ENCODE data around the gene USP17L21.
"Not testable (repeated sequence)": the region's sequence is repeated elsewhere in the genome, so short reads cannot be mapped to it uniquely, and the experiment has no call there.

The USP17L21 gene, protein sequence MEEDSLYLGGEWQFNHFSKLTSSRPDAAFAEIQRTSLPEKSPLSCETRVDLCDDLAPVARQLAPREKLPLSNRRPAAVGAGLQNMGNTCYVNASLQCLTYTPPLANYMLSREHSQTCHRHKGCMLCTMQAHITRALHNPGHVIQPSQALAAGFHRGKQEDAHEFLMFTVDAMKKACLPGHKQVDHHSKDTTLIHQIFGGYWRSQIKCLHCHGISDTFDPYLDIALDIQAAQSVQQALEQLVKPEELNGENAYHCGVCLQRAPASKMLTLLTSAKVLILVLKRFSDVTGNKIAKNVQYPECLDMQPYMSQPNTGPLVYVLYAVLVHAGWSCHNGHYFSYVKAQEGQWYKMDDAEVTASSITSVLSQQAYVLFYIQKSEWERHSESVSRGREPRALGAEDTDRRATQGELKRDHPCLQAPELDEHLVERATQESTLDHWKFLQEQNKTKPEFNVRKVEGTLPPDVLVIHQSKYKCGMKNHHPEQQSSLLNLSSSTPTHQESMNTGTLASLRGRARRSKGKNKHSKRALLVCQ

DNA sequence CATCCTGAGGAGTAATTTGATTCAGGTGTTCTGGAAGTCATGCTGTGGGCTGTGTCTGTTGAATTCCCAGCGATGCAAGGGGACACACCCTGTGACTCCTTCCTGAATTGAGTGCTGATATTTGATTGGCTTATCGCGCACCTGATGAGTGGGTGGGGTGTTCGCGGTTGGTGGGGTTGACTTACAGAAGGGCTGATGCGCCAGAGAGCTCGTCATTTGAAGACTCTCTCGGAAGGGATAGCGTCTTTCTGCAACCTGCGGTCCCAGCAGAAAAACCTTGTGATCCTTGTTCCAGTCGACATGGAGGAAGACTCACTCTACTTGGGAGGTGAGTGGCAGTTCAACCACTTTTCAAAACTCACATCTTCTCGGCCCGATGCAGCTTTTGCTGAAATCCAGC, at the start of gene USP17L21:
USP17L21 (plus strand) TSS at position 301 of the 400 bp plus-strand sequence; CDS start at position 301, 0 bp downstream.
- DNase-seq = not testable (repeated sequence)

DNA sequence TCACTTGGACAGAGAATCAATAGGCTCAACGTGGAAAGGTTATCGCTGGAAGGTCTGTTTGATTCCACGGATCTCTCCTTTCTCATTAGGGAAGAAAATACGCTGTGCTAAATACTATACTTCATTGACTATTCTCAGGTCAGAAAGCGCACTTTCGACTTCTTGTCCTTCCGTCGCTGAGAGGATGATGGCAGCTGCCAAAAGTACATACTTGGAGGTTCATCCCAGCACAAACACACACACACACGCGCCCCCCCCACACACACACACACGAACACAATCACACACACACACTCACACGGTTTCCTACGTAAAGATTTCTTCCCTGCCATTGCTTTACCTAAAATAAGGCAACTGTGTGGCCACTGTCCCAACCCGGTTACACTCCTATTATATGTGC, 48.0 kb upstream of the USP17L21 start:
- not testable (repeated sequence) for DNase-seq

DNA sequence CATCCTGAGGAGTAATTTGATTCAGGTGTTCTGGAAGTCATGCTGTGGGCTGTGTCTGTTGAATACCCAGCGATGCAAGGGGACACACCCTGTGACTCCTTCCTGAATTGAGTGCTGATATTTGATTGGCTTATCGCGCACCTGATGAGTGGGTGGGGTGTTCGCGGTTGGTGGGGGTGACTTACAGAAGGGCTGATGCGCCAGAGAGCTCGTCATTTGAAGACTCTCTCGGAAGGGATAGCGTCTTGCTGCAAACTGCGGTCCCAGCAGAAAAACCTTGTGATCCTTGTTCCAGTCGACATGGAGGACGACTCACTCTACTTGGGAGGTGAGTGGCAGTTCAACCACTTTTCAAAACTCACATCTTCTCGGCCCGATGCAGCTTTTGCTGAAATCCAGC, 47.6 kb upstream of the USP17L21 start, which contains the start of gene USP17L11:
USP17L11 (plus strand) TSS at position 301 of the 400 bp plus-strand sequence; CDS start at position 301, 0 bp downstream.
- not testable (repeated sequence) for DNase-seq

DNA sequence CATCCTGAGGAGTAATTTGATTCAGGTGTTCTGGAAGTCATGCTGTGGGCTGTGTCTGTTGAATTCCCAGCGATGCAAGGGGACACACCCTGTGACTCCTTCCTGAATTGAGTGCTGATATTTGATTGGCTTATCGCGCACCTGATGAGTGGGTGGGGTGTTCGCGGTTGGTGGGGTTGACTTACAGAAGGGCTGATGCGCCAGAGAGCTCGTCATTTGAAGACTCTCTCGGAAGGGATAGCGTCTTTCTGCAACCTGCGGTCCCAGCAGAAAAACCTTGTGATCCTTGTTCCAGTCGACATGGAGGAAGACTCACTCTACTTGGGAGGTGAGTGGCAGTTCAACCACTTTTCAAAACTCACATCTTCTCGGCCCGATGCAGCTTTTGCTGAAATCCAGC, 42.8 kb upstream of the USP17L21 start, which contains the start of gene USP17L12:
USP17L12 (plus strand) TSS at position 301 of the 400 bp plus-strand sequence; CDS start at position 301, 0 bp downstream.
- DNase-seq = not testable (repeated sequence)

DNA sequence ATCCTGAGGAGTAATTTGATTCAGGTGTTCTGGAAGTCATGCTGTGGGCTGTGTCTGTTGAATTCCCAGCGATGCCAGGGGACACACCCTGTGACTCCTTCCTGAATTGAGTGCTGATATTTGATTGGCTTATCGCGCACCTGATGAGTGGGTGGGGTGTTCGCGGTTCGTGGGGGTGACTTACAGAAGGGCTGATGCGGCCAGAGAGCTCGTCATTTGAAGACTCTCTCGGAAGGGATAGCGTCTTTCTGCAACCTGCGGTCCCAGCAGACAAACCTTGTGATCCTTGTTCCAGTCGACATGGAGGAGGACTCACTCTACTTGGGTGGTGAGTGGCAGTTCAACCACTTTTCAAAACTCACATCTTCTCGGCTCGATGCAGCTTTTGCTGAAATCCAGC, 38.1 kb upstream of the USP17L21 start, which contains the start of gene USP17L13:
USP17L13 (plus strand) TSS at position 301 of the 400 bp plus-strand sequence; CDS start at position 301, 0 bp downstream.
- DNase-seq = not testable (repeated sequence)

DNA sequence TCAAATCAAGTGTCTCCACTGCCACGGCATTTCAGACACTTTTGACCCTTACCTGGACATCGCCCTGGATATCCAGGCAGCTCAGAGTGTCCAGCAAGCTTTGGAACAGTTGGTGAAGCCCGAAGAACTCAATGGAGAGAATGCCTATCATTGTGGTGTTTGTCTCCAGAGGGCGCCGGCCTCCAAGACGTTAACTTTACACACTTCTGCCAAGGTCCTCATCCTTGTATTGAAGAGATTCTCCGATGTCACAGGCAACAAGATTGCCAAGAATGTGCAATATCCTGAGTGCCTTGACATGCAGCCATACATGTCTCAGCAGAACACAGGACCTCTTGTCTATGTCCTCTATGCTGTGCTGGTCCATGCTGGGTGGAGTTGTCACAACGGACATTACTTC, 32.4 kb upstream of the USP17L21 start:
- not testable (repeated sequence) for DNase-seq

DNA sequence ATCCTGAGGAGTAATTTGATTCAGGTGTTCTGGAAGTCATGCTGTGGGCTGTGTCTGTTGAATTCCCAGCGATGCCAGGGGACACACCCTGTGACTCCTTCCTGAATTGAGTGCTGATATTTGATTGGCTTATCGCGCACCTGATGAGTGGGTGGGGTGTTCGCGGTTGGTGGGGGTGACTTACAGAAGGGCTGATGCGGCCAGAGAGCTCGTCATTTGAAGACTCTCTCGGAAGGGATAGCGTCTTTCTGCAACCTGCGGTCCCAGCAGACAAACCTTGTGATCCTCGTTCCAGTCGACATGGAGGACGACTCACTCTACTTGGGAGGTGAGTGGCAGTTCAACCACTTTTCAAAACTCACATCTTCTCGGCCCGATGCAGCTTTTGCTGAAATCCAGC, 28.6 kb upstream of the USP17L21 start, which contains the start of gene USP17L15:
USP17L15 (plus strand) TSS at position 301 of the 400 bp plus-strand sequence; CDS start at position 301, 0 bp downstream.
- not testable (repeated sequence) for DNase-seq

DNA sequence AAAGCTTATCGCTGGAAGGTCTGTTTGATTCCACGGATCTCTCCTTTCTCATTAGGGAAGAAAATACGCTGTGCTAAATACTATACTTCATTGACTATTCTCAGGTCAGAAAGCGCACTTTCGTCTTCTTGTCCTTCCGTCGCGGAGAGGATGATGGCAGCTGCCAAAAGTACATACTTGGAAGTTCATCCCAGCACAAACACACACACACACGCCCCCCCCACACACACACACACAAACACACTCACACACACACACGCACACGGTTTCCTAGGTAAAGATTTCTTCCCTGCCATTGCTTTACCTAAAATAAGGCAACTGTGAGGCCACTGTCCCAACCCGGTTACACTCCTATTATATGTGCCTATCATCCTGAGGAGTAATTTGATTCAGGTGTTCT, 24.2 kb upstream of the USP17L21 start:
- DNase-seq = not testable (repeated sequence)

DNA sequence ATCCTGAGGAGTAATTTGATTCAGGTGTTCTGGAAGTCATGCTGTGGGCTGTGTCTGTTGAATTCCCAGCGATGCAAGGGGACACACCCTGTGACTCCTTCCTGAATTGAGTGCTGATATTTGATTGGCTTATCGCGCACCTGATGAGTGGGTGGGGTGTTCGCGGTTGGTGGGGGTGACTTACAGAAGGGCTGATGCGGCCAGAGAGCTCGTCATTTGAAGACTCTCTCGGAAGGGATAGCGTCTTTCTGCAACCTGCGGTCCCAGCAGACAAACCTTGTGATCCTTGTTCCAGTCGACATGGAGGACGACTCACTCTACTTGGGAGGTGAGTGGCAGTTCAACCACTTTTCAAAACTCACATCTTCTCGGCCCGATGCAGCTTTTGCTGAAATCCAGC, 19.1 kb upstream of the USP17L21 start, which contains the start of gene USP17L17:
USP17L17 (plus strand) TSS at position 301 of the 400 bp plus-strand sequence; CDS start at position 301, 0 bp downstream.
- DNase-seq = not testable (repeated sequence)

DNA sequence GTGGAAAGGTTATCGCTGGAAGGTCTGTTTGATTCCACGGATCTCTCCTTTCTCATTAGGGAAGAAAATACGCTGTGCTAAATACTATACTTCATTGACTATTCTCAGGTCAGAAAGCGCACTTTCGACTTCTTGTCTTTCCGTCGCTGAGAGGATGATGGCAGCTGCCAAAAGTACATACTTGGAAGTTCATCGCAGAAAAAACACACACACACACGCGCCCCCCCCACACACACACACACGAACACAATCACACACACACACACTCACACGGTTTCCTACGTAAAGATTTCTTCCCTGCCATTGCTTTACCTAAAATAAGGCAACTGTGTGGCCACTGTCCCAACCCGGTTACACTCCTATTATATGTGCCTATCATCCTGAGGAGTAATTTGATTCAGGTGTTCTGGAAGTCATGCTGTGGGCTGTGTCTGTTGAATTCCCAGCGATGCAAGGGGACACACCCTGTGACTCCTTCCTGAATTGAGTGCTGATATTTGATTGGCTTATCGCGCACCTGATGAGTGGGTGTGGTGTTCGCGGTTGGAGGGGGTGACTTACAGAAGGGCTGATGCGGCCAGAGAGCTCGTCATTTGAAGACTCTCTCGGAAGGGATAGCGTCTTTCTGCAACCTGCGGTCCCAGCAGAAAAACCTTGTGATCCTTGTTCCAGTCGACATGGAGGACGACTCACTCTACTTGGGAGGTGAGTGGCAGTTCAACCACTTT, 14.6 kb upstream of the USP17L21 start, which contains the start of gene USP17L18:
USP17L18 (plus strand) TSS at position 678 of the 728 bp plus-strand sequence; CDS start at position 678, 0 bp downstream.
- DNase-seq = not testable (repeated sequence)

DNA sequence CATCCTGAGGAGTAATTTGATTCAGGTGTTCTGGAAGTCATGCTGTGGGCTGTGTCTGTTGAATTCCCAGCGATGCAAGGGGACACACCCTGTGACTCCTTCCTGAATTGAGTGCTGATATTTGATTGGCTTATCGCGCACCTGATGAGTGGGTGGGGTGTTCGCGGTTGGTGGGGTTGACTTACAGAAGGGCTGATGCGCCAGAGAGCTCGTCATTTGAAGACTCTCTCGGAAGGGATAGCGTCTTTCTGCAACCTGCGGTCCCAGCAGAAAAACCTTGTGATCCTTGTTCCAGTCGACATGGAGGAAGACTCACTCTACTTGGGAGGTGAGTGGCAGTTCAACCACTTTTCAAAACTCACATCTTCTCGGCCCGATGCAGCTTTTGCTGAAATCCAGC, 9.6 kb upstream of the USP17L21 start, which contains the start of gene USP17L19:
USP17L19 (plus strand) TSS at position 301 of the 400 bp plus-strand sequence; CDS start at position 301, 0 bp downstream.
- not testable (repeated sequence) for DNase-seq

DNA sequence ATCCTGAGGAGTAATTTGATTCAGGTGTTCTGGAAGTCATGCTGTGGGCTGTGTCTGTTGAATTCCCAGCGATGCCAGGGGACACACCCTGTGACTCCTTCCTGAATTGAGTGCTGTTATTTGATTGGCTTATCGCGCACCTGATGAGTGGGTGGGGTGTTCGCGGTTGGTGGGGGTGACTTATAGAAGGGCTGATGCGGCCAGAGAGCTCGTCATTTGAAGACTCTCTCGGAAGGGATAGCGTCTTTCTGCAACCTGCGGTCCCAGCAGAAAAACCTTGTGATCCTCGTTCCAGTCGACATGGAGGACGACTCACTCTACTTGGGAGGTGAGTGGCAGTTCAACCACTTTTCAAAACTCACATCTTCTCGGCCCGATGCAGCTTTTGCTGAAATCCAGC, 4.8 kb upstream of the USP17L21 start, which contains the start of gene USP17L20:
USP17L20 (plus strand) TSS at position 301 of the 400 bp plus-strand sequence; CDS start at position 301, 0 bp downstream.
- not testable (repeated sequence) for DNase-seq

DNA sequence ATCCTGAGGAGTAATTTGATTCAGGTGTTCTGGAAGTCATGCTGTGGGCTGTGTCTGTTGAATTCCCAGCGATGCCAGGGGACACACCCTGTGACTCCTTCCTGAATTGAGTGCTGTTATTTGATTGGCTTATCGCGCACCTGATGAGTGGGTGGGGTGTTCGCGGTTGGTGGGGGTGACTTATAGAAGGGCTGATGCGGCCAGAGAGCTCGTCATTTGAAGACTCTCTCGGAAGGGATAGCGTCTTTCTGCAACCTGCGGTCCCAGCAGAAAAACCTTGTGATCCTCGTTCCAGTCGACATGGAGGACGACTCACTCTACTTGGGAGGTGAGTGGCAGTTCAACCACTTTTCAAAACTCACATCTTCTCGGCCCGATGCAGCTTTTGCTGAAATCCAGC, 4.6 kb downstream of the USP17L21 start, which contains the start of gene USP17L22:
USP17L22 (plus strand) TSS at position 301 of the 400 bp plus-strand sequence; CDS start at position 301, 0 bp downstream.
- not testable (repeated sequence) for DNase-seq

DNA sequence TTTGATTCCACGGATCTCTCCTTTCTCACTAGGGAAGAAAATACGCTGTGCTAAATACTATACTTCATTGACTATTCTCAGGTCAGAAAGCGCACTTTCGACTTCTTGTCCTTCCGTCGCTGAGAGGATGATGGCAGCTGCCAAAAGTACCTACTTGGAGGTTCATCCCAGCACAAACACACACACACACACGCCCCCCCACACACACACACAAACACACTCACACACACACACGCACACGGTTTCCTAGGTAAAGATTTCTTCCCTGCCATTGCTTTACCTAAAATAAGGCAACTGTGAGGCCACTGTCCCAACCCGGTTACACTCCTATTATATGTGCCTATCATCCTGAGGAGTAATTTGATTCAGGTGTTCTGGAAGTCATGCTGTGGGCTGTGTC, 9.0 kb downstream of the USP17L21 start:
- DNase-seq = not testable (repeated sequence)

Data from NCI-H1048 (cell line).